Stimulated activated CD4-positive, alpha-beta T cell treated with anti-CD3 and anti-CD28 coated beads, Interleukin-15, amount 100 ng/mL, for 48 hours (primary cell): Measurements from ENCODE around the gene NDUFC1.
A peak's percentile ranks its signal among the peaks of the same experiment; 100 is the strongest.
"Not testable (repeated sequence)": the region's sequence is repeated elsewhere in the genome, so short reads cannot be mapped to it uniquely, and the experiment has no call there.

Experiments
- DNase-seq, 2 donors: peaks; one replicate each; pipeline ENCODE4 v3.0.0-alpha.2; 2020; ENCODE audit warnings: low read depth in 2 of 2

The NDUFC1 gene

DNA sequence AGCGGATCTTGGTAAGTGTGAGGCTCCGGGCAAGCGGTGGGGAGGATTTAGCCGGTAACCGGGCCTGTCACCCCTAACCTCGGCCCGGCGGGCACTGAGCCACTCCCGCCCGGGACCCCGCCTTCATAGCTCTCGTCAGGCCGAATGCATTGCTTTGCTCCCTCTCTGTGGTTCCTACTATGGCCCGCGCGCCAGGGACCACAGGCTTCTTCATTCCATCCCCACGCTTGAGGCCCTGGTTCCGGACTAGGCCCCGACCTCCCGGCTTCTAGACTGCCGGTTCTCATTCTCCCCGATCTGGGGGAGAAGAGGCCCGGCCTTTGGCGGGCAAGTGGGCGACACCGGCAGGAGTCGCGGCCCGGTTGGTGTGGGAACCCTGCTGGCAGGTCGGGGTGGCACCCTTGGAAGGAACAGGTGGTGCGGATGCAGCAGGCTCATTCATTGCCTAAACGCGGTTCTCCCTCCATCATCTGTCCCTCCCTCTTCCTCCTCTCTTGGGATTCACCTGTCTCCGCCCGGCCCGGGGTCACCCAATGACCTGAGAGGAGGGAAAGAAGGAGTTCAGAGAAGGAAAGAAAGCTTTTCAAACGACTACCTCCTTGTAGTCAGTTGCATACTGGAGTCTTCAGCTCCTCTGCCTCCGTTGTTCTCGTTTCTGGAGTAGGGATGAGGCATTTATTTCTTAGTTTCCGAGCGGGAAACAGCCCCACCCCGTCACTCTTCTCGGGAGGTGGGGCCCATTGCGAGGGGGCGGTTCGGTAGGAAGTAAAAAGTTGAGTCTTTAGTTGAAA is at the start of gene NDUFC1:
Gene NDUFC1 (minus strand): TSS at position 657 of the 791 bp plus-strand sequence. CDS start 6,679 bp downstream, outside the sequence.
- peak; percentile 45 to 47 for DNase-seq

DNA sequence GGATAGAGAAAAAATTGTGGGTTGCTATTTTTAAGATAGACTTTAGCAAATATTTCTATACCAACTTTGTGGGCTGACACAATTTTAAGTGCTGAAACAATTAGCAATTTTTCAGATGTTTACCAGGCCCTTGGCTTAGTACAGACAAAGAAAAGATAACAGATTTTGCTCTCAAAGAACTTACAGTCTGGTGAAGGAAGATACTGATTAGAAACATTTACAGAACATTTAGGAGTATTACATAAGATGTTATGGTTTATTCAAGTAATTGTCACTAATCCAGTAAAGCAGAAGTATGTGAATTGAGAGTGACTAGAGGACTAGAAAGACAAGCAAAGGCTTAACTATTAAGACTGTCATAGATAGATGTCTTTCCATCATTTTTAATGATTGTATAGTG is 35.3 kb upstream of the NDUFC1 start:
- no peak for DNase-seq

DNA sequence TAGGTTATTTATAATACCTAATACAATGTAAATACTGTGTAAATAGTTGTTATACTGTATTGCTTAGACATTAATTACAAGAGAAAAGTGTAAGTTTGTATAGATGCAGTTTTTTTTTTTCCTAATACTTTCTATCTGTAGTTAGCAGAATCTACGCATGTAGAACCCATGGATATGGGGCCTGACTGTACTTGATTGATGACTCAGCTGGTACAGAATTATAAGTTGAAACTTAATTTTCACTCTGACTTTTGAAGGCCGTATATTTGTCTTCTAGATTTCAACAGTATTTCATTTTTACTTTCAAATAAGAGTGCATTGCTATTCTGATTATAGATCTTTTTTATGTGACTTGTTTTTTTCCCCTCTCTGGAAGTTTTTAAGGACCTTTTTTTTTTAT is 30.8 kb upstream of the NDUFC1 start:
- DNase-seq, result no peak

DNA sequence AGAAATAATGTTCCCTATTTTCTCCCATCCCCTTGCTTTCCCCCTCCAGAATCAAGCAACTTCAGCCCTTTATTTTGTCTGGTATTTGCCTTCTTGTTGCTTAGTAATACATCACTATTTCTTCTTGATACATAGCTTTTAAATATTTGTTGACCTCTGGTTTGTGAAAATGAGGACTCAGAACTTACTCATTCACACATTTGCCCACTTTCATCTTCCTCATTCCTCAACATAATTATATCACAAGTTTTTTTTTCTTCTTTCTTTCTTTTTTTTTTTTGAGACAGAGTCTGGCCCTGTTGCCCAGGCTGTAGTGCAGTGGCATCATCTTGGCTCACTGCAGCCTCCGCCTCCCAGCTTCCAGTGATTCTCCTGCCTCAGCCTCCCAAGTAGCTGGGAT is 28.9 kb upstream of the NDUFC1 start:
- no peak for DNase-seq

DNA sequence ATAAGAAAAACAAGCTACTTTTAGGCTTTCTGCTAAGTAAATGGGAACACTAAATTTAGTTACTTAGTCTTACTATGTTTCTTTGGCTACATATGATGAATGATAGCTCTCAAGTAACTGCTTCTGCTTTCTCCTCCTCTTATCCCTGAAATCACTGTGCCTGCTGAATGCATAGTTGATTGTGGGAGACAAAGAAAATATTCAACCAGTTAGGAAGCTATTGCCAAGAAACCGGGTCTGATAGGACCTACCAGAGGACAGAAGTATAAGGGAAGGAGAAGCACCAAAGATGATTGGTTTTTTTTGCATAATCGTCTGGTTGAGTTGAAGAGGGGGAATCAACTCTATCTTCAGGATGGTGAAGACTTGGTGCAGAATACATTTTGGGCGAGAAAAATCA is 28.0 kb upstream of the NDUFC1 start:
- DNase-seq, result no peak

DNA sequence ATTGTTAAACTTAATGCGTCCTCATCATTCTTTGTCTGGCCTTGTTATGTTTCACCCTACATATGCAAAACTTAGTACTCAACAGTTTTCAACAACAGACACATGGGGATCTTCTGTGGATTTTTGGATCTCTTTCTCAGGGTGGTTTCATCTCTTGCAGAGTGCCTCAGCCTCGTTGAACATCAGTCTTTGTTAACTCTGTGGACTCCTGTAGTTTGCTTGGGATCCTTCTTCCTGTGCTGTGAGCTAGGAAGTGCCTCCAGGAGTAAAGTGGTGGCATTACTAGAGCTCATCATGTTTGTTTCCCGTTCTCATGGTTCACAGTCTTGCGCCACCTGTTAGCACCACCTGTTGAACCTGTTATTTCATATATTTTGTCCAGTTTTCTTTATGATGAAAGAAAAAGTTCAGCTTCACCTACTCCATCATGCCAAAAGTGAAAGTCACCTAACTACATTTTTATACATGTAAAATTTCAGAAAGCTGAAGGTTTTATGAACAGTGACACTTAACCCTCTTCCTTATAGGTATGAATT is 27.5 kb upstream of the NDUFC1 start:
- DNase-seq, result no peak

DNA sequence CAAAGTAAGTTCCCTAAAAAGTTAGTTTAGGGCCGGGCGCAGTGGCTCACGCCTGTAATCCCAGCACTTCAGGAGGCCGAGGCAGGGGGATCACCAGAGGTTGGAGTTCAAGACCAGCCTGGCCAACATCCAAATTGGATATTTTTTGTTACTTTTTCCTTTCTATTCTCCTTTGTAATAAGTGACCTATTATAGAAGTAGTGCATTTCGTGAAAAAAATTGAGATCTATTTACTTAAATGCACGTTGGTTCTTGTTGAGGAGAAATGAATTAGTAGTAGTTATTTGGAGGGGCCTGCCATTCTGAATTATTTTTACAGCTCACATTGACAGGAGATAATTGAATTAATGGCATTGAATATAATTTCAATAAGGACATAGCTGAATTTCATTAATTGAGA is 22.3 kb upstream of the NDUFC1 start:
- no peak for DNase-seq

DNA sequence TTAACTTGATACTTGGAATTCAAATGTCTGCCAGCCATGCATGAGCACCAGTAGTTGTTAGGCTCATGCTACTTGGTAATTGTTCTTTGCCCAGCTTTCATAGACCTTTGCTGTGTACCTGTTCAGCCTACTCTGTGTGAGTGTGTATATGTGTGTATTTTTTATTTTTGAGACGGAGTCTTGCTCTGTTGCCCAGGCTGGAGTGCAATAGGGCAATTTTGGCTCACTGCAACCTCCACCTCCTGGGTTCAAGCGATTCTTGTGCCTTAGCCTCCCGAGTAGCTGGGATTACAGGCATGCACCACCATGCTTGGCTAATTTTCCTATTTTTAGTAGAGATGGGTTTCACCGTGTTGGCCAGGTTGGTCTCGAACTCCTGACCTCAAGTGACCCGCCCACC is 20.3 kb upstream of the NDUFC1 start:
- DNase-seq, result not testable (repeated sequence)

DNA sequence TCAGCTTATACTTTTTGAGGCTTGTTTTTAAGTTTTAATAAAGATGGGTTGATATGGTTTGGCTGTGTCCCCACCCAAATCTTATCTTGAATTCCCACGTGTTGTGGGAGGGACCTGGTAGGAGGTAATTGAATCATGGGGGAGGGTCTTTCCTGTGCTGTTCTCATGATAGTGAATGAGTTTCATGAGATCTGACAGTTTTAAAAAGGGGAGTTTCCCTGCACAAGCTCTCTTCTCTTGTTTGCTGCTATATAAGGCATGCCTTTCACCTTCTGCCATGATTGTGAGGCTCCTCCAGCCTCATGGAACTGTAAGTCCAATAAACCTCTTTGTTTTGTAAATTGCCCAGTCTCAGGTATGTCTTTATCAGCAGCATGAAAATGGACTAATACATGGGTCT is 19.8 kb upstream of the NDUFC1 start:
- not testable (repeated sequence) for DNase-seq

DNA sequence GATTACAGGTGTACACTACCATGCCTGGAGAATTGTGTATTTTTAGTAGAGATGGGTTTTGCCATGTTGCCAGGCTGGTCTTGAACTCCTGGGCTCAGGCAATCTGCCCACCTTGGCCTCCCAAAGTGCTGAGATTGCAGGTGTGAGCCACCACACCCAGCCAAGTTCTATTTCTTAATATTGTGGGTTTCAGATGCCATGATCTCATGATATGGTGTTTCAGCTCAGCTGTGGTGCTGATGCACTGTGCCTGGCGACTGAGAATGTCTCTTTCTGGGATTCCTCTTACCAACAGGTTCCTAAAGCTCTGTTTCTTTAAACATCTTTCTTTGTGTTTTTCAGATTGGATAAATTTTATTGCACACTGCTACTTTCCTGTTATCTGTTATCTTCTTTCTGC is 17.3 kb upstream of the NDUFC1 start:
- DNase-seq, result no peak

DNA sequence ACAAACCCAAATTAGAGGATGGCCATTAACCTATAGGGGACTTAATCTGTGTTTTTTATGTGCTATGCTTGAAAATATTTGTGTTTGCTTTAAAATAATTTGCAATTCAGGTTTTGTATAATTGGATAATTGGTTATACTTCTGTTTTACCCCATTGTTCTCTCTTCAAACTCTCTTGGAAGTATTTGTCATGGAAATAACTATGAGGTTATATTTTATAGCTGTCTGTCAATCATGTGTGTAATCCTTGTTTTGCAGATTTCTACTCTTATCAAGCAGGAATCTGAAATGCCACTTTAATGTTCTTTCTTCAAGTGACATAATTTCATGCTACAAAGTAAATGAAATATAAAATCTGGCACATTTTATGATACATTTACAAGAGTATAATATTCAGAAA is 15.4 kb upstream of the NDUFC1 start:
- no peak for DNase-seq

DNA sequence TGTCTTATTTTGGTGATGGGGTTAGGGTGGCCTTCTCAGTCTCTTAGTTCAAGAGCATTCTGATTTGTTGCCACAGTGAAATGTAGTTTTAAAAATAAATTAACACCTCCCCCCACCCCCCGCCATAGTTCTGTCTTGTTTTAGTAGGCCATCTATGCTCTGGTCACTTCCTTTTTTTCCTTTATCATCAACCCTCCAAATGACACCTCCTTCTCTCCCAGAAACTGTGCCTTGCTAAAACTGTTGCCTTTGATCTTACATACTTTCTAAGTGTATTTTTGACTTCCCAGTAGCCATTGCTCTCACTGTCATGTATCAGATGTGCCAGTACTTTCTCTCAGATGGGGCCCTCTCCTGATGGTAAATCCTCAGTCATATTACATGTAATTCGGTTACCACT is 14.5 kb upstream of the NDUFC1 start:
- DNase-seq, result no peak

DNA sequence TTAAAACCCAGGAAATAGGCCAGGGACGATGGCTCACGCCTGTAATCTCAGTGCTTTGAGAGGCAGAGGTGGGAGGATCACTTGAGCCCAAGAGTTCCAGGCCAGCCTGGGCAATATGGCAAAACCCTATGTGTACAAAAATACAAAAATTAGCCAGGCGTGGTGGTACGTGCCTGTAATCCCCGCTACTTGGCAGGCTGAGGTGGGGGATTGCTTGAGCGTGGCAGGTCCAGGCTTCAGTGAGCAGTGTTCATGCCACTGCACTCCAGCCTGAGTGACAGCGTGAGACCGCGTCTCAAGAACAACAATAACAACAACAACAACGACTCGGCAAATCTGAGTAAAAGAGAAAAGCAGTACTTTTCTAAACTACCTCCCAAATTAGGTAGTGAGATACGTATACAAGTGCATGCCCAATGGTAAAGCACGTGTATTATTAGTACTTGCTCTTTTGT is 13.0 kb upstream of the NDUFC1 start:
- DNase-seq, result no peak

DNA sequence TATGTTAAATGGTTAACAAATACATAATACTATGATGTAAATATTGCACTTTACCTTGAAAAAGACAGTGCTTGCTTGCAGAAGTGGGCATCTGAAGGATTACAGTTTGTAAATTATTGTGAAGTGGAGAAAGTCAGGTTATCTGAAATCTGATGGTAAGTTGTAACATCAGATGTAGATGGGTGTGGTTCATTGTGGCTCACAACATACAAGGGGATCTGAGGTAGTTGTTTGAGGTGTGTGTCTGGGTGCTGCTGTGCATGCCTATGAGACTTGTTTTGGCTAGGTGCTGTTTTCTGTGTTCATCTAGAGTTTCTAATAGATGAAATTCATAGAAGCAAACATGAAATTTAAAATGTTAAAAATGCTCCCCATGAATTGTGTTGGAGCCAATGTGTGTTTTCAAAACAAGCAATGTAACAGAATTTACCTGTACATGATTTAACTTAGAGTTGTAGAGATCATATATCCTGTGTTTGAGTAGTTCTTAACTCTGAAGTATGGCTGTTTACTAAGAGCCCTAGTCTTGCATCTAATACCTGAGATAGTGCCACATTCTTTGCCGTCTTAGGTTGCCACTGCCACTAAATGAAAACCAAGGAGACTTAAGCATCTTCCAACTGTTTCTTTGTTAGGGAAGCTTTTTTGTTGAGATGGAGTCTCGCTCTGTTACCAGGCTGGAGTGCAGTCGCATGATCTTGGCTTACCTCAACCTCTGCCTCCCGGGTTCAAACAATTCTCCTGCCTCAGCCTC is 11.9 kb upstream of the NDUFC1 start:
- DNase-seq, result no peak

DNA sequence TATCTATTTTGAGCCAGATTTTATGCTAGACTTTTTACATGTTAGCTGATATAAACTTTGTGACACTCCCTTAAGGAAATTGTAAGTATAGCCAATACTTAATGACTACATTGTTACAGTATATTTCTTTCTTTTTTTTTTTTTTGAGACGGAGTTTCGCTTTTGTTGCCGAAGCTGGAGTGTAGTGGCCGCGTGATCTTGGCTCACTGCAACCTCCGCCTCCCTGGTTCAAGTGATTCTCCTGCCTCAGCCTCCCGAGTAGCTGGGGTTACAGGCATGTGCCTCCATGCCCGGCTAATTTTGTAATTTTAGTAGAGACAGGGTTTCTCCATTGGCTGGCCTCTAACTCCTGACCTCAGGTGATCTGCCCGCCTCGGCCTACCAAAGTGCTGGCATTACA is 11.1 kb upstream of the NDUFC1 start:
- not testable (repeated sequence) for DNase-seq

DNA sequence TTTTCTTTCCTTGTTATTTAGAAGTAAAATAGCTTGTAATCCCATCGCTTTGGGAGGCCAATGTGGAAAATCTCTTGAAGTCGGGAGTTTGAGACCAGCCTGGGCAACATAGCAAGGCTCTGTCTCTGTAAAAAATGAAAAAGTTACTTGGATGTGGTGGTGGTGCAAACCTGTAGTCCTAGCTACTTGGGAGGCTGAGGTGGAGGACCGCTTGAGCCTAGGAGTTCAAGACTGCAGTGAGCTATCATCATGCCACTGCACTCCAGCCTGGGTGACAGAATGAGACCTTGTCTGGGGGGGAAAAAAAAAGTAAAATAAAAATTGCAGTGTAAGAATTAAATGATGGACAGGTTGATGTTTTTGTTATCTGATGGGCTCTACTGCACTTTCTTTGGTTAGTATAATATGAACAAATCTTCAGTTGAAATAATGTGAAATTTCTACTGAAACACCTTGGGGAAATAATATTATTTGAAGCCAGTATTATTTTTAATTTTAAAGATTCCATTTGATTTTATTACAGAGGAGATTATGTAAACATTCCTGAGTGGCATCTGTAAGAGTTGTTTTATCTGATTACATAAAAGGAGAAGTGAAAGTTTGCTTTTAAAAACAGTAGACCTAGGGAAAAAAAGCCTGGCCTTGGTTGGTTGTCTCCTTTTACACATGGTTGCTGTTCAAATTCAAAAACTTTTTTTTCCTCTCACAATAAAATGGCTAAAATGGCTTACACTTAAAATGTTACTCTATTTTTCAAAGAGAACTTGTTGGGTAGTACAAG is 10.5 kb upstream of the NDUFC1 start:
- no peak for DNase-seq

DNA sequence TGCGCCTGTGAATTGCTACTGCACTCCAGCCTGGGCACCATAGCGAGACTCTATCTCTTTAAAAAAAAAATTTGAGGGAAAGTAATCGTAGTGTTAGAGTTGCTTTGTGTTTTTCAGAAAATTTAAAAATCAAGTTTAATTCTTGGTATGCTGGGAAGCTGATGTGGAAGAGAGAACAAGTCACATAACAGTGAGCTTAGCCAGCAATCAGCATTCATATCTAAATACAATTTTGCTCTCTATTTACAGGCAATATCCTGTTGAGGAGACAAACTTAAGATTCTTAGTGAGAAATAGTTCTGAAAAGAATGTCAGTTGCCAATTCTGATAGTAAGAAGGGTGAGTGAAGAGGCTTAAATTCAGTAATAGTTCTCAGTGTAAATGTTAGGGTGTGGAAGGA is 9.6 kb upstream of the NDUFC1 start:
- no peak for DNase-seq

DNA sequence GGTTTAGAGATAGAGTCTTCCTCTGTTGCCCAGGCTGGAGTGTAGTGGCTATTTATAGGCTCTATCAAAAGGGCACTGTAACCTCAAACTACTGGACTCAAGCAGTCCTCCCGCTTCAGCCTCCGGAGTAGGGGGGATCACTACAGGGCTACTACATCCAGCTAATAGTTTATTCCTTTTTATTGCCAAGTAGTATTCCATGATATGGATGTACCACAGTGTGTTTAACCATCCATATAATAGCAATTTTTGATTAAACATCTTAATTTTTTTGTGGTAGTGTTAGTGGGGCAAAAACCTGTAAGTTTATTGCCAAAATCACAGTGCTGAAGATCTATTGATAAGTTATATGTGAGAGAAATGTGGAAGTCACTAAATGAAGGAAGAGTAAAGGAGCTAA is 2.6 kb upstream of the NDUFC1 start:
- DNase-seq, result no peak

DNA sequence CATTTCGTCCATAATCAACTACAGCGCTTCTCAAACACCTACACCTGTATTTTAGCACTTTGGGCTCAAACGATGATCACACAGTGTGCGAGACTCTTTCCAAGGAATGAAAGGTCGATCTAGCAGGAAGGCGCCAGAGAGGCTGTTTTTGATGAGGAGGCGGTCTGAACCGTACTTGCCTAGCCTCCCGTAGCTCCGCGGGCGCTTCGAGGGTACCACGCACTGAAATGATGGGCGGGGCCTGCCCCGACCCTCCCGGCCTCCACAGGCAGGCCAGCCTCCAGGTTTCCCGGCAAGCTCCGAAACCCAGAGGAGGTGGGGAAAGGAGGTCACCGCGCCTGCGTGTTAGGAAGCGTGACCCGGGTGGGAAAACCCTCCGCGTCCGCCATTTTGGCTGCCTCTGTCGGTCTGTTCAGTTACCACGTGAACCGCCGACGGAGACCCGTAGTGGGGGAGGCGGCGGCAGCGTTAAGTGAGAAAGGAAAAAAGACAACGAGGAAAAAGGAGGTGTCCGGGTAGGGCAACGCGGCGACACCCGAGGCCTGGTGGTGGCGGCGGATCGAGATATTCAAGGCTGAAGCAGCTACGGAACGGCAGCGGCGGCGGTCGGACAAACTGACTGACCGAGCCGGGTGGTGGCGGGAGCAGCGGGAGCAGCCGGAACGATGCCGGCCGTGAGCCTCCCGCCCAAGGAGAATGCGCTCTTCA is 1.0 kb downstream of the NDUFC1 start, which contains the start of gene NAA15:
Gene NAA15 (plus strand): TSS at position 393 of the 708 bp plus-strand sequence. CDS start 273 bp downstream, at position 666.
- DNase-seq, result peak; percentile 95 to 98

DNA sequence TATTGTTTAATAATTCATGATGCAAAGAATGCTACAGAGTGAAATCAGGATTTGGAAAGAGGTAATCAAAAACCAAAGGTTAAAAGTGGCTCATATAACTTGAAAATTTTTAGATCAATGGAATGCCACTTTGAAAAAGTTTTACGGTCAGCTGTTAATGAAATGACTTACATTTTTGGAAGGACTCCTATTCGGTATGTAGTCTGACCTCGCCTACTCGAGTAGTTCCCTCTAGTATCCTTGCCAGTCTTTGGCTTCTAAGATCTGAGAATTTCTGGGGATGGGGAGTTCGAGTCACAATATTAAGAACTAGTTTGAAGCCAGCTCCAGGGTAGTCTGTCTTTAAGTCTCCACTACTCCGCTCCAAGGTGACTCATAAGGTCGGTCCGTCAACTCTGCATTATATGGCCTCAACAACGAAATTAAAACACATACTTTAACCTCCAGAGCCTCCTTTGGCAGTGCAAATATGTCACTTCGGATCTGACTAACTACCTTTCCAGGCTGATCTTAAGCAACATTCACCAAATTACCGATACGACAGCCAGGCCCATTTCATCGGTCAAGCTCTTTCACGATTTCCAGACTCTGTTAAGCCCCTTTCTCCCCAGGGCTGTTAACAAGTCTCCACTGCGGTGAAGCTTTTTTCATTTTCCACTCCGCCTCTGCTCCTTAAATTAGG is 1.7 kb downstream of the NDUFC1 start:
- no peak for DNase-seq

DNA sequence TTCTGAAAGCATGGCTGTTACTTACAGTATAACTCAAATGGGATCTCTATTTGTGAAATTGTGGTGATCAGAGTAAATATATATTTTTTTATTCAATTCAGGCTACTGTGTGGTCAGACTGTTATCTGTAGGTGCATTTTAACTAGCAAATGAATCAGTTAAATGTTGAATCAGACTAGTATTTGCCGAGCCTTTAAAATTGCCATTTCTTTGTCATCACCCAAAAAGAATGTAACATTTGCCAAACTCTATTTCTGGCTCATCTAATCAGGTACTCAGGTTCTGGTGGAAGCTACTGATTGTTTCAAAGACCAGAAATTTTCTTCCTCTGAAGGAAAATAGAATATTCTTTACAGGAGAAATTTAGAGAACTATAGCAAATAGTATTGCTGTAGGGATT is 2.7 kb downstream of the NDUFC1 start:
- no peak for DNase-seq
